HepG2 (cell line): ENCODE data around the gene PDIA6. TPM values are rescaled to one million over a fixed set of nuclear protein-coding genes. Genes with fewer than 3 reads are reported as not detected.
A peak's percentile ranks its signal among the peaks of the same experiment; 100 is the strongest.

Experiments used
- BCL6 ChIP-seq: IDR thresholded peaks from 2 replicates; pipeline ENCODE4 v1.6.1; 2016; ENCODE audit warnings: missing genetic modification reagents, missing compliant biosample characterization
- ELF1 ChIP-seq: sonication (generic); formaldehyde crosslinking; IDR thresholded peaks from 2 replicates; pipeline ENCODE4 v1.4.0; 2020; ENCODE audit warnings: missing genetic modification reagents
- FOSL2 ChIP-seq: sonication (generic); formaldehyde crosslinking; IDR thresholded peaks from 2 replicates; pipeline ENCODE4 v1.4.0; 2020; ENCODE audit warnings: missing genetic modification reagents
- FOXK1 ChIP-seq: sonication (generic); formaldehyde crosslinking; IDR thresholded peaks from 2 replicates; pipeline ENCODE4 v1.4.0; 2020; ENCODE audit warnings: low read depth, missing genetic modification reagents, borderline replicate concordance
- FOXP4 ChIP-seq: sonication (generic); formaldehyde crosslinking; IDR thresholded peaks from 2 replicates; pipeline ENCODE4 v1.4.0; 2020; ENCODE audit warnings: missing genetic modification reagents
- GMEB1 ChIP-seq: sonication (generic); formaldehyde crosslinking; IDR thresholded peaks from 2 replicates; pipeline ENCODE4 v1.5.1; 2020; ENCODE audit warnings: missing genetic modification reagents, mild to moderate bottlenecking, borderline replicate concordance
- GPN1 ChIP-seq: sonication (generic); formaldehyde crosslinking; IDR thresholded peaks from 2 replicates; pipeline ENCODE4 v1.5.1; 2020; ENCODE audit warnings: missing genetic modification reagents, borderline replicate concordance
- HES4 ChIP-seq: sonication (generic); formaldehyde crosslinking; IDR thresholded peaks from 2 replicates; pipeline ENCODE4 v1.9.0; 2021; ENCODE audit warnings: mild to moderate bottlenecking, missing genetic modification reagents, borderline replicate concordance
- KLF13 ChIP-seq: sonication (generic); formaldehyde crosslinking; IDR thresholded peaks from 2 replicates; pipeline ENCODE4 v1.4.0; 2020; ENCODE audit warnings: mild to moderate bottlenecking, missing genetic modification reagents
- KLF6 ChIP-seq: IDR thresholded peaks from 2 replicates; pipeline ENCODE4 v1.8.0; 2016; ENCODE audit warnings: missing biosample characterization, missing genetic modification reagents
- NCOR1 ChIP-seq: fragments of 200-600 bp; sonication (generic); IDR thresholded peaks from 2 replicates; pipeline ENCODE4 v1.7.0; 2017; ENCODE audit warnings: antibody characterized with exemption, low read length, borderline replicate concordance
- POLR2AphosphoS2 ChIP-seq: IDR thresholded peaks from 2 replicates; pipeline ENCODE4 v1.6.1; 2011; ENCODE audit warnings: low read depth, low read length, improper control_type of control experiment
- RNF2 ChIP-seq: fragments of 450-650 bp; conservative IDR thresholded peaks from 2 replicates; pipeline ENCODE4 v1.6.1; 2016; ENCODE audit warnings: low read depth
- SIX4 ChIP-seq: sonication (generic); formaldehyde crosslinking; IDR thresholded peaks from 2 replicates; pipeline ENCODE4 v1.4.0; 2020; ENCODE audit warnings: missing genetic modification reagents
- SMAD3 ChIP-seq: sonication (generic); formaldehyde crosslinking; IDR thresholded peaks from 2 replicates; pipeline ENCODE4 v1.4.0; 2020; ENCODE audit warnings: missing genetic modification reagents
- SMC3 ChIP-seq: IDR thresholded peaks from 2 replicates; pipeline ENCODE4 v1.6.1; 2011; ENCODE audit warnings: low read length, improper control_type of control experiment
- SP1 ChIP-seq, 2 experiments: fragments of 450-650 bp in 1 of 2; sonication (generic) in 1 of 2; formaldehyde crosslinking in 1 of 2; IDR thresholded peaks; 2 replicates each; pipeline versions ENCODE4 v1.4.0 to v1.6.1; 2016 to 2020; ENCODE audit warnings: missing genetic modification reagents in 1 of 2
- TCF12 ChIP-seq, 2 experiments: fragments of 450-650 bp in 1 of 2; sonication (generic) in 1 of 2; formaldehyde crosslinking in 1 of 2; IDR thresholded peaks; 2 replicates each; pipeline versions ENCODE4 v1.6.1 to v1.8.0; 2017 to 2022; ENCODE audit warnings: antibody characterized with exemption in 1 of 2, mild to moderate bottlenecking in 1 of 2, missing genetic modification reagents in 1 of 2, moderate library complexity in 1 of 2
- TRIM24 ChIP-seq: sonication (generic); formaldehyde crosslinking; IDR thresholded peaks from 2 replicates; pipeline ENCODE4 v1.8.0; 2022; ENCODE audit warnings: mild to moderate bottlenecking, missing genetic modification reagents
- ZNF10 ChIP-seq: sonication (generic); formaldehyde crosslinking; IDR thresholded peaks from 2 replicates; pipeline ENCODE4 v1.4.0; 2020; ENCODE audit warnings: mild to moderate bottlenecking, low read depth, missing genetic modification reagents, borderline replicate concordance
- ZNF180 ChIP-seq: sonication (generic); formaldehyde crosslinking; IDR thresholded peaks from 2 replicates; pipeline ENCODE4 v1.4.0; 2020; ENCODE audit warnings: low read depth, missing genetic modification reagents, borderline replicate concordance
- ZNF3 ChIP-seq: IDR thresholded peaks from 2 replicates; pipeline ENCODE4 v1.7.0; 2017; ENCODE audit warnings: inconsistent platforms
- ZNF331 ChIP-seq: sonication (generic); formaldehyde crosslinking; IDR thresholded peaks from 2 replicates; pipeline ENCODE4 v1.4.0; 2020; ENCODE audit warnings: missing genetic modification reagents
- ZNF549 ChIP-seq: sonication (generic); formaldehyde crosslinking; IDR thresholded peaks from 2 replicates; pipeline ENCODE4 v1.5.0; 2020; ENCODE audit warnings: missing genetic modification reagents
- ZNF7 ChIP-seq: IDR thresholded peaks from 2 replicates; pipeline ENCODE4 v1.6.1; 2016; ENCODE audit warnings: missing biosample characterization, missing genetic modification reagents
- polyA plus RNA-seq, 8 experiments: library from polyadenylated mRNA; depleted of rRNA in 3 of 8; stranded (reverse) in 7 of 8; unstranded in 1 of 8; fragments of >200 nt; fragmentation: Illumina TruSeq in 4 of 8; extraction: Trizol in 4 of 8; gene quantifications; 2 replicates each; pipeline versions ENCODE4 v1.2.1 to v1.2.3, GENCODE V29; 2011 to 2016; ENCODE audit warnings: low read depth in 4 of 8, missing spikeins in 1 of 8, mixed read lengths in 1 of 8; ENCODE audit not compliant: insufficient read depth in 1 of 8
- total RNA-seq, 5 experiments: library from RNA; depleted of rRNA; stranded (reverse); fragments of >200 nt; fragmentation: Illumina TruSeq; extraction: Trizol; gene quantifications; 2 replicates each; pipeline ENCODE4 v1.2.3, GENCODE V29; 2016; ENCODE audit warnings: low read depth in 1 of 5
- TF ChIP-seq, protein P1 (sequence below): sonication (generic); formaldehyde crosslinking; IDR thresholded peaks from 2 replicates; pipeline ENCODE4 v1.4.0; 2020; ENCODE audit warnings: missing genetic modification reagents

PDIA6 gene
- total and polyA plus RNA-seq, 2 of the 13 experiments (the other 11 are each of a cell fraction or from before 2014, with no cell fraction given) = 586 to 642 TPM

DNA sequence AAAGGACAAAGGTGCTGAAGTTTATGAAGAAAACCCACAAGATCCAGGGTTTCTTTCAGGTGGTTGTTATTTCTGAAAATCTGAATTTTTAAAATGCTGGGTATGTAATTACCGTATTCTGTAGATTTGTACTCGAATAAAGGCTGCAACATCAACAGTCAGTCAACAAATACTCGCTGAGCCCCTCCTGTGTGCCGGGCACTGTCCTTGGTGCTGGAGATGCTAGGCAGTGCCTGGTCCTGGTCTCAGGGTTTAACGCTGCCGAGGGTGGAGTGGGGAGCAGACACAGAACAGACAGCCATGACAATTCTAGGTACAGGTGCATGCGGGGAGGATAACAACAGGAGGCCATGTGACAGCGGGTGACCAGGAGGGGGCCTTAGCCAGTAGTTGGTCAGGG lies 27.2 kb upstream of the PDIA6 start (continued):
- TF ChIP-seq, protein P1, sequence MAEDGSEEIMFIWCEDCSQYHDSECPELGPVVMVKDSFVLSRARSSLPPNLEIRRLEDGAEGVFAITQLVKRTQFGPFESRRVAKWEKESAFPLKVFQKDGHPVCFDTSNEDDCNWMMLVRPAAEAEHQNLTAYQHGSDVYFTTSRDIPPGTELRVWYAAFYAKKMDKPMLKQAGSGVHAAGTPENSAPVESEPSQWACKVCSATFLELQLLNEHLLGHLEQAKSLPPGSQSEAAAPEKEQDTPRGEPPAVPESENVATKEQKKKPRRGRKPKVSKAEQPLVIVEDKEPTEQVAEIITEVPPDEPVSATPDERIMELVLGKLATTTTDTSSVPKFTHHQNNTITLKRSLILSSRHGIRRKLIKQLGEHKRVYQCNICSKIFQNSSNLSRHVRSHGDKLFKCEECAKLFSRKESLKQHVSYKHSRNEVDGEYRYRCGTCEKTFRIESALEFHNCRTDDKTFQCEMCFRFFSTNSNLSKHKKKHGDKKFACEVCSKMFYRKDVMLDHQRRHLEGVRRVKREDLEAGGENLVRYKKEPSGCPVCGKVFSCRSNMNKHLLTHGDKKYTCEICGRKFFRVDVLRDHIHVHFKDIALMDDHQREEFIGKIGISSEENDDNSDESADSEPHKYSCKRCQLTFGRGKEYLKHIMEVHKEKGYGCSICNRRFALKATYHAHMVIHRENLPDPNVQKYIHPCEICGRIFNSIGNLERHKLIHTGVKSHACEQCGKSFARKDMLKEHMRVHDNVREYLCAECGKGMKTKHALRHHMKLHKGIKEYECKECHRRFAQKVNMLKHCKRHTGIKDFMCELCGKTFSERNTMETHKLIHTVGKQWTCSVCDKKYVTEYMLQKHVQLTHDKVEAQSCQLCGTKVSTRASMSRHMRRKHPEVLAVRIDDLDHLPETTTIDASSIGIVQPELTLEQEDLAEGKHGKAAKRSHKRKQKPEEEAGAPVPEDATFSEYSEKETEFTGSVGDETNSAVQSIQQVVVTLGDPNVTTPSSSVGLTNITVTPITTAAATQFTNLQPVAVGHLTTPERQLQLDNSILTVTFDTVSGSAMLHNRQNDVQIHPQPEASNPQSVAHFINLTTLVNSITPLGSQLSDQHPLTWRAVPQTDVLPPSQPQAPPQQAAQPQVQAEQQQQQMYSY (CRISPR knock-in tag) = no peak
- TF ChIP-seq KLF6 (CRISPR knock-in tag) (0 out of 2 replicates have a peak, but pooled peaks have one; percentile 40), RNF2 (no peak), FOXP4 (CRISPR knock-in tag) (no peak), ZNF331 (CRISPR knock-in tag) (peak; percentile 46; the same call in 1 of the 2 replicates), NCOR1 (no peak), ZNF10 (CRISPR knock-in tag) (no peak), SIX4 (CRISPR knock-in tag) (peak; percentile 61; the same call in 1 of the 2 replicates), HES4 (CRISPR knock-in tag) (0 out of 2 replicates have a peak, but pooled peaks have one; percentile 74), SP1 (IDR thresholded peaks at IDR 0.05) (no peak), SP1 (CRISPR knock-in tag; IDR thresholded peaks at IDR 0.05) (no peak), GPN1 (no peak), GMEB1 (CRISPR knock-in tag) (no peak), ELF1 (no peak), SMAD3 (0 out of 2 replicates have a peak, but pooled peaks have one; percentile 35), ZNF180 (no peak), ZNF3 (CRISPR knock-in tag) (peak; percentile 68; the same call in 1 of the 2 replicates), TRIM24 (CRISPR knock-in tag) (no peak), TCF12 (IDR thresholded peaks at IDR 0.05) (no peak), TCF12 (CRISPR knock-in tag; IDR thresholded peaks at IDR 0.05) (no peak), POLR2AphosphoS2 (no peak), FOSL2 (CRISPR knock-in tag) (0 out of 2 replicates have a peak, but pooled peaks have one; percentile 20), SMC3 (no peak), FOXK1 (CRISPR knock-in tag) (no peak; the same call in 1 of the 2 replicates), BCL6 (CRISPR knock-in tag) (no peak), ZNF7 (CRISPR knock-in tag) (0 out of 2 replicates have a peak, but pooled peaks have one; percentile 15), ZNF549 (CRISPR knock-in tag) (no peak), KLF13 (CRISPR knock-in tag) (no peak)
